H1 (cell line): ENCODE data around the gene TSKS. TPM values are rescaled to one million over a fixed set of nuclear protein-coding genes. Genes with fewer than 3 reads are reported as not detected.

ENCODE experiments used
- ASH2L ChIP-seq: fragments of 200-600, 300-600 bp; sonication (generic); IDR thresholded peaks from one replicate; pipeline ENCODE4 v1.7.1; 2017; ENCODE audit warnings: low read length
- CHD7 ChIP-seq: fragments of 300-600 bp; sonication (generic); IDR thresholded peaks from 2 replicates; pipeline ENCODE4 v1.7.1; 2012; ENCODE audit warnings: low read length, moderate library complexity, mild to moderate bottlenecking, inconsistent platforms; ENCODE audit not compliant: insufficient replicate concordance
- CREB1 ChIP-seq: IDR thresholded peaks from 2 replicates; pipeline ENCODE4 v1.6.1; 2012; ENCODE audit warnings: inconsistent platforms
- KDM1A ChIP-seq: fragments of 200-600, 300-600 bp; sonication (generic); IDR thresholded peaks from 2 replicates; pipeline ENCODE4 v1.7.1; 2016; ENCODE audit warnings: mild to moderate bottlenecking, low read length, borderline replicate concordance
- NANOG ChIP-seq: IDR thresholded peaks from 2 replicates; pipeline ENCODE4 v1.6.1; 2011; ENCODE audit warnings: low read length, low read depth, mild to moderate bottlenecking, inconsistent platforms; ENCODE audit not compliant: insufficient read depth, poor library complexity, severe bottlenecking
- POLR2AphosphoS5 ChIP-seq: IDR thresholded peaks from 2 replicates; pipeline ENCODE4 v1.6.1; 2011; ENCODE audit warnings: low read depth, low read length
- RXRA ChIP-seq: IDR thresholded peaks from 2 replicates; pipeline ENCODE4 v1.6.1; 2011; ENCODE audit warnings: low read depth, mild to moderate bottlenecking, low read length, moderate library complexity; ENCODE audit not compliant: insufficient read depth
- SIX5 ChIP-seq: IDR thresholded peaks from 2 replicates; pipeline ENCODE4 v1.6.1; 2011; ENCODE audit warnings: mild to moderate bottlenecking, low read depth, low read length
- SP2 ChIP-seq: IDR thresholded peaks from 2 replicates; pipeline ENCODE4 v1.6.1; 2012; ENCODE audit warnings: mild to moderate bottlenecking, low read length, inconsistent platforms
- TAF7 ChIP-seq: optimal IDR thresholded peaks from 2 replicates; pipeline ENCODE3; 2011; ENCODE audit warnings: low read depth, mild to moderate bottlenecking, inconsistent platforms, low read length, moderate library complexity, borderline replicate concordance
- polyA plus RNA-seq, 7 experiments: library from polyadenylated mRNA; depleted of rRNA in 3 of 7; stranded (reverse) in 5 of 7; unstranded in 2 of 7; fragments of >200 nt in 5 of 7; fragments of 200-250 nt in 2 of 7; gene quantifications; 1 replicate in 5 of 7; 2 replicates in 1 of 7; 4 replicates in 1 of 7; pipeline versions ENCODE4 v1.2.1 to v1.2.3, GENCODE V29; 2011 to 2013; ENCODE audit warnings: missing spikeins in 2 of 7, mixed read lengths in 2 of 7
- total RNA-seq: library from RNA; stranded (reverse); fragmentation: NEBNext Ultra II Directional; extraction: Animal tissue kit (Norgen Biotek cat#: 25700); gene quantifications from 2 replicates; pipeline ENCODE4 v1.2.1, GENCODE V29; 2021
- TF ChIP-seq, protein P1 (sequence below): IDR thresholded peaks from 2 replicates; pipeline ENCODE4 v1.6.1; 2012; ENCODE audit warnings: low read length, inconsistent platforms

Gene TSKS
- total and polyA plus RNA-seq, 2 of the 8 experiments (the other 6 are each of a cell fraction or from before 2014, with no cell fraction given), result 0.21 TPM; not detected in 1

- TF ChIP-seq CHD7 (no peak), KDM1A (no peak), TAF7 (no peak), ASH2L (no peak), NANOG (no peak), RXRA (no peak), SIX5 (no peak), POLR2AphosphoS5 (no peak), CREB1 (no peak), SP2 (no peak)
- TF ChIP-seq, protein P1, sequence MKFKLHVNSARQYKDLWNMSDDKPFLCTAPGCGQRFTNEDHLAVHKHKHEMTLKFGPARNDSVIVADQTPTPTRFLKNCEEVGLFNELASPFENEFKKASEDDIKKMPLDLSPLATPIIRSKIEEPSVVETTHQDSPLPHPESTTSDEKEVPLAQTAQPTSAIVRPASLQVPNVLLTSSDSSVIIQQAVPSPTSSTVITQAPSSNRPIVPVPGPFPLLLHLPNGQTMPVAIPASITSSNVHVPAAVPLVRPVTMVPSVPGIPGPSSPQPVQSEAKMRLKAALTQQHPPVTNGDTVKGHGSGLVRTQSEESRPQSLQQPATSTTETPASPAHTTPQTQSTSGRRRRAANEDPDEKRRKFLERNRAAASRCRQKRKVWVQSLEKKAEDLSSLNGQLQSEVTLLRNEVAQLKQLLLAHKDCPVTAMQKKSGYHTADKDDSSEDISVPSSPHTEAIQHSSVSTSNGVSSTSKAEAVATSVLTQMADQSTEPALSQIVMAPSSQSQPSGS, result no peak
Measured at GRCh38 chr19:49788857-49789256, 25.8 kb upstream of the TSKS start (continued).
